Right renal pelvis (tissue), 4 donors: ENCODE data around the gene RBM26. TPM values are rescaled to one million over a fixed set of nuclear protein-coding genes. Genes with fewer than 3 reads are reported as not detected.

ENCODE experiments used
- DNase-seq, 4 donors: peaks; one replicate each; pipeline ENCODE4 v3.0.0-alpha.2; 2013; ENCODE audit warnings: low read depth in 4 of 4, low spot score in 3 of 4, missing footprints in 1 of 4
- polyA plus RNA-seq, 4 donors: library from polyadenylated mRNA; unstranded; fragments of 120-200 nt; gene quantifications; one replicate each; pipeline ENCODE4 v1.2.1, GENCODE V29; 2013; ENCODE audit not compliant: insufficient read length in 4 of 4

The RBM26 gene
- polyA plus RNA-seq, 4 donors, result 65.7 to 94.3 (median 83.1) TPM

DNA sequence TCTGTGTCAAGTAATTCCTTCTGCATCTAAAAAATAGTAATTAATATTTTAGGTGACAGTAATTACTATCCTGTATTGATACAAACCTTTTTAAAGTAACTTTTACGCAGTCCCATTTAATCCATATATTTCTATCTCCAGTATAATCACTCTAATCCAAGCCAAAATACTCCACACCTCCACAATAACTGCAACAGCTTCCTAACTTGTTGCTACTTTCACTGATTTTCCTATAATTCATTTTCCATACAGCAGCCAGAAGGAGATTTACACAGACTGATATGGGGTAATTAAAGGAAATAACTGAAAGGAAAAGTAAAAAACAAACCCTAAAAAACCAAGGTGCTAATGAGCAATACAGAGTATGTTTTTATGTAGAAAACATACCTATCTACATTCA is 64.9 kb downstream of the RBM26 start:
- DNase-seq, result no peak

DNA sequence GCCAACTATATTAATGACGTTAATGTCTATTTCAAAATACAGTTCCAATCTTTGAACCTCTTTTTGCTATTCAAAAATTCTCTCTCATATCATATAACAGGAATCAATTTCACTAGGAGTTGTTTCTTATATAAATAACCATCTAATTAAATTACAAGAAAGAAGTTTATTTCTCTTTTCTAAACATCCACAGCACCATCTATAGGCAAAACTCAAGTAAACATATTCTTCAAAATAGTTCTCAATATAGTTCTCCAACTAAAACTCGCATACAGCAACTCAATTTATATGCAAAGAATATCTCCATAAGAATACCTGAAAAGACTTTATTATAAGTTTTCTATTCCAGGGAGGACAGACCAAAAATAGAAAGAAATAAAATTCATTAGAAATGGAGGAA is 65.6 kb downstream of the RBM26 start:
- DNase-seq, result no peak

DNA sequence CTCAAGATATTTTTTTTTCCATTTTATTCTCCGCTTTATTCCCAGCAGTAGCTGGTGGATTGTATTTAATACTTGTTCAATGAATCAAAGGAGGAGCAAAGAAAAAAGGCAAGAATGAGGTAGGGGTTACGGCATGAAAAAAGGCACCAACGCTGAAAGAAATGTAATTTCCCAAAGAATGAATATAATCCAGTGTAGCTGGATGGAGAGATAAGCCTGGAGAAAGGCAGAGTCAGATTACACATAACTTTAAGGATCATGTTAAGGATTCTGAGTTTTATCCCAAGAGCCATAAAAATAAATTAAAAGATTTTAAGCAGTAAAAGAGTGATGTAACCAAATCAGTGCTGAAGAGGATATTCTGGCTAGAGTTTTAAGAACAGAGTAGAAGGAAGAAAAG is 67.7 kb downstream of the RBM26 start:
- DNase-seq, result no peak

DNA sequence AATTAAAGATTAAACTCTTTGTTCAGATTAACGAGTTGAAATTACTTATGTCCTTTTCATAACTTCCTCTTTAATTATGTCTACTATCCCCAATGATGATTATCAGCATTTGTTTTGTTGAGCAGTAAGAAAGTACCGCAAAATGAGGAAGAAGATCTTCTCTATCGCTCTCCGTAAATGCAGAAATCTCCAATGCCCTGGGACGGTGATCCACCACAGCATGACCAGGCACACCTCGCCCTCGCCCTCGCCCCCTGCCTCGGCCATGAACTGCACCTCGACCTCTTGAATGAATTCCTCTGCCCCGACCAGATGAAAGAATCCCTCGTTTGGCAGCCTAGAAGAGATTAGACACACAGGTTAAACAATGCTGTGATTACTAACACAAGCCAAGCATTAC is 69.1 kb downstream of the RBM26 start:
- DNase-seq, result no peak

DNA sequence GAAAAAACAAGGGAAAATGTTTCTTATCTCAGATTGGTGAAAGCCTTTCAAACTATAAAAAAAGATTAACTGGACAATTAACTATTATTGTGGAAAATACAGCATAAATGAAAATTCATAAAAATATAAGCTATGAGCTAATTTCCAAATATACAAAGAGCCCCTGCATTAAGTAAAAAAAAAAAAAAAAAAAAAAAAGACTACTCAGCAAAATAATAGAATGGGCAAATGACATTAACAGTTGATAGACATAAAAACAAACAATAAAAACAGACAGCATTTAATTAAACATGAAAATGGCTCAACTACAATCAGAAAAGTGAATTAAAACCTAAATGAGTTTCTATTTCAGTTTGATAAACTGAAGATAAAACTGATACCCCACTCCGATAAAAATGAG is 77.5 kb downstream of the RBM26 start:
- DNase-seq, result no peak

DNA sequence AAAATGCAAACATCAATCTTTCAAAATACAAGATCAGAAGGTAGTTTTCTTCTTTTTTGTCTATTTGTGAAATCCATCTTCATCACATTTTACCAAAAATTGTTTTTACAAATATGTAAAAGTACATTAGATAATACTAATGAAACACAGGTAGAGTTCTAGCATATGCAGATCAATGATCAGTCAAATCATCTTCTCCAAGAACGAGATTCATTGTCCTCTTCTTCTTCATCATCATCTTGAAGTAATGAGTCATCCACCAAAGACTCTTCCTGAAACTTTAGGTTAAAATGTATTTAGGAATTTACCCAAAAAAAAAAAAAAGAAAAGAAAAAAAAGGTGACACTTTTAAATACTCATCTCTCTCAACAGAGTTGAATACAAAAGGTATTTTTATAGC is 85.6 kb downstream of the RBM26 start:
- no peak for DNase-seq

DNA sequence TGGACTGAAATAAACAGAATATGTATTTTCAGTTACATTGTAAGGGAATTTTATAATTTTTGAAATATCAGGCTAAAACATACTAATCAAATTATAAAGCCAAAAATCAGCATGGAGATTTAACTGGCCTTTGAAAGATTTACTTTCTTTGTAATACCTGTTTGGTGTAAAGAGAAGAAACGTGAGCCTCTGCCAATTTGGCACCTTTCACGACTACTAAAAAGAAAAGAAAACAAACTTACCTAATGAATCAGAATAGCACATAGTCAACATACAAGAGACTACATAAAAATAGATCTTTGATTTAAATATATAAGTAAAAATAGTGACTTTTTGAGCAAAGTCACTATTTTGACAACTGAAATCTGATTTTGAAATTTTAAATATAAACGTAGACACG is 87.4 kb downstream of the RBM26 start:
- no peak for DNase-seq

DNA sequence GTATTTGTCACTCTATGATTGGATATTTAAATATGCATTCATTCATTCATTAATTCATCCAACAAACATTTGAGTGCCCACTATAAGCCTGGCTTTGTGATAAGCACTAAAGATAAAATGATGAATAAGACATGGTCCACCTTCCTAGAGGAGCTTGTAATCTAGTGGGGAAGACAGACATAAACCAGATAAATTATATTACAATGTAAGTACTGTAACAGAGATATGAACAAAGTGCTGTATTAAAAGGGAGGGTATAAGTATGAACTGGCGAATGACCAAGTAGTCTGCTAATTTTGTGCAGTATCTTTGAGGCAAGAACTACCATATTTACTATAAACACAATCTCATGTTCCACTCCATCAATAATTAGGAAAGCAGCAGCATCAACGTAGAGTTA is 88.2 kb downstream of the RBM26 start:
- no peak for DNase-seq

DNA sequence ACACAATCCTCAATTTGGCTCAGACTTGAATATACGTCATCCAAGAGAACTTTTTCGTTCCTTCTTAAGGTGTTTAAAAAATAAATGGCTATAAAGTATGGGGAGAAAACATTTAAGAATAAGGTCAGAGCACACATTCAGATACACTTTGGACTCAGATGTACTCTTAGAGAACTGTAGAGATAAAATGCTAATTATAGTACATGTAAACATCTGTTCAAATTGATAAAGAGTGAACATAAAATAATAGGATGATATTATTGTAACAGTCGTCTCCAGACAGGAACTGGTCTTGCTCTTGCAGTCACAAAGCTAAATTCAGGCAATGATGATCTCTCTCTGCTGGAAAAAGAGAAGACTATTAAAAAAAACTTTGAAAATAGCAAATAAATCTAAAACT is 91.4 kb downstream of the RBM26 start:
- DNase-seq, result no peak

DNA sequence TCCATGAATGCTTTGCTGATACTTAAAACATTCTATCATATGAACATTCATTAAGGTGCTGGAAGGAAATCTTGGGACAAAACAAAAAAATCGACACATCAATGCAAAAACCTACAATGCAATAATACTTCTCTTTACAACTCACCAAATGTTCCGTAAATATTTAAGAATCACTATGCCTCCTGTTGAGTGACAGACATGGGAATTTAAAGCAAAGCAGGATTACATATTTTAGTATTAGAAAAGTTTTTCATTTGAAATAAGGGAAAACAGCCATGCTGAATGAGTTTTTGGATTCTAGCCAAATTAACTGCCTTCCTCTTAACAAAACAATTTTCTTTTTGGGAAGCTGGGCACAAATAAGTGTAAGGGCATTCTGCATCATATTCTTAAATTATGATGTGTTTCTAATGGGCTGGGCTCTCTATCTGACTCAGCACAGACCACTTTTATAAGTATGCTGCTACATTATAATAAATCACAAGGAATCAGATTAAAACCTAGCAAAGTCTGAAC is 93.7 kb downstream of the RBM26 start:
- DNase-seq, result no peak

DNA sequence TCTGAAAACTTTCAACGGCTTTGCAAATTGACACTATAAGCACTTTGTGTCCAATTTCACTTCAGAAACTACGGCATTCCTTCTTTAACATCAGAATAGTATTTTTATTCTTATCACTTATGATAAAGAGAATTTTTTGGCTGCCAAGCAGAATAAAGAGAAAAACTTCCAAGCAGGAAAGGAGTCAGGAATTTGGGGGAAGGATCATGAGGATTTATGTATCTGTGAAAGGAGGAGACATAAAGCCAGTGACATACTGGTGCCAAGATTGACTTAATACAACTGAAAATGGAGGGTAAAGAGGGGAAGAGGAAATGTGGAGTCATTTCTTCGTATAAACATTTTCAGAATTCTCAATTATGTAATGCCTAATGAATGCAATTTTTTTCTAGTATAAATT is 94.7 kb downstream of the RBM26 start:
- no peak for DNase-seq

DNA sequence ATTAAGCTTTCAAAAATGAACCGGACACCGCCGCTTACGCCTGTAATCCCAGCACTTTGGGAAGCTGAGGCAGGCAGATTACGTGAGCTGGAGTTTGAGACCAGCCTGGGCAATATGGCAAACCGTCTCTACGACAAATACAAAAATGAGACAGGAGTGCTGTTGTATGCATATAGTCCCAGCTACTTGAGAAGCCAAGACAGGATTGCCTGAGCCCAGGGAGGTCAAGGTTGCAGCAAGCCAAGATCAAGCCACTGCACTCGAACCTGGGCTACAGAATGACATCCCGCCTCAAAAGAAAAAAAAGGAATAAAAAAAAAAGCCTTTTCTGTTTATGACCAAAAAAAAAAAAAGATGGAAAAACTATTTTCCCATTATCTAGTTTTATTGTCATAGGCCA is 96.4 kb downstream of the RBM26 start:
- DNase-seq, result no peak

DNA sequence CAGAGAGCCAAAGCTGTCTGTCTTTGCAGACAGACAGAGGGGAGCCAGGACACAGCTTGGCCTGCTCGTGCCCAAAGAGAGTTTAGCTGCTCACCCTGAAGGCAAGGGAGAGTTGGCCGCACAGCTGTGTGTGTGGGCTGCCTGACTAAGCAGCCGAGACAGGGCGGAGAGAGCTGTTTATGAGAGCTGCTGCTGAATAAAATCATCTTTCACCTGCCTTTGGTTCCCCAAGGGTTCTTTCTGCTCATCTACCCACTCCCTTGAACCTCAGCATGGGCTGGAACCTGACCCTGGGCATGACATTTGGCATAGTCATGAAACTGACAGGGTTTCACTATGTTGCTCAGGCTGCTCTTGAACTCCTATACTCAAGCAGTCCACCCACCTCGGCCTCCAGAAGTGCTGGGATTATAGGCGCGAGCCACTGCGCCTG is 98.2 kb downstream of the RBM26 start:
- no peak for DNase-seq

DNA sequence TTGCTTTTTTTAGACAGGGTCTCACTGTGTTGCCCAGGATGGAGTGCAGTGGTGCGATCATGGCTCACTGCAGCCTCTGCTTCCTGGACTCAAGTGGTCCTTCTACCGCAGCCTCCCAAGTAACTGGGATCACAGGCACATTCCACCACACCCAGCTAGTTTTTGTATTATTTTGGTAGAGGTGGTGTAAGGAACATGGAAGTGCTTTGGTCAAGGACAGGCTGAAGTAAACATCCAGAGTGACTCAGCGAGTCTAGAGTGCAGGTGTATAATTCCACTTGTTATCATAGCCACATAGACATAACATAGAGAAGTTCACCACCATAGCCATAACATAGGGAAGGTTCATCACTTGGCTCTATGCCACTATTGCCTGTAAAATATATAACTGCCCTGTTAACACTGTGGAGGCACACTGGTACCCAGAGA is 98.6 kb downstream of the RBM26 start:
- DNase-seq, result no peak

DNA sequence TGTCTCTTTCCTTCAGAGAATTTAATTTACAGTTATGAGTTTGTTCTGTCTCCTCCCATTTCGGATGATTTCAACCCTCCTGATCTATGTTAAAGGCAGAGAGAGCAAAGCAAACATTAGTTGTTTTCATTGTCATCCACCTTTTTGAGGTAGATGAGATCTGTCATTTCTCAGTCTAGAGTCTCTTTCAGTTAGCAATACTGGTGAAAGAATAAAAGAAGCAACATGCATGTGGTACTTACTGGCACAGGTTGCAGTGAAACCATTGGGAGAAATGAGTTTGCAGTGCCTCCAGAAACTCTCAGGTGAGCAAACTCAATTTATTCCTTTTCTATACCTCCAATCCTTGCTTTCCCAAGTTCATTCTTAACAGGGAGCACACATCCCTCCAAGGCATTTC is 99.4 kb downstream of the RBM26 start:
- DNase-seq, result no peak

DNA sequence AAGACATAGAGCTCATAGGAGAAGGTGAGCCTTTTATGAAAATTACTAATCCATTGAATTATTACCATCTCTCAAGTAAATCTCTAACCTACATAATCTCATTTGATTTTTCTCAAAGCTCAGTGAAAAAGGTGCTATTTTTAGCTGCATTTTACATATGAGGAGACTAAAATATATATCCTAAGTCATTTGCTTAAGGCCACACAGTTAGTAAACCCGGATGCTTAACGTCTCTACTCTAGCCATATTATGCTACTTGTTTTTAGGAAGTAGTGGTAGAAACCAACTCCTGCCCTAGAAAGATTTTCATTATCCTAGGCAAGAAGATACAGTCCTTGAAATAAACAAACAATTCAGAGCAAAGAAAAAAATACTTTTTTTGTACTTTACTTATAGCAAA is 108.9 kb downstream of the RBM26 start:
- DNase-seq, result no peak

DNA sequence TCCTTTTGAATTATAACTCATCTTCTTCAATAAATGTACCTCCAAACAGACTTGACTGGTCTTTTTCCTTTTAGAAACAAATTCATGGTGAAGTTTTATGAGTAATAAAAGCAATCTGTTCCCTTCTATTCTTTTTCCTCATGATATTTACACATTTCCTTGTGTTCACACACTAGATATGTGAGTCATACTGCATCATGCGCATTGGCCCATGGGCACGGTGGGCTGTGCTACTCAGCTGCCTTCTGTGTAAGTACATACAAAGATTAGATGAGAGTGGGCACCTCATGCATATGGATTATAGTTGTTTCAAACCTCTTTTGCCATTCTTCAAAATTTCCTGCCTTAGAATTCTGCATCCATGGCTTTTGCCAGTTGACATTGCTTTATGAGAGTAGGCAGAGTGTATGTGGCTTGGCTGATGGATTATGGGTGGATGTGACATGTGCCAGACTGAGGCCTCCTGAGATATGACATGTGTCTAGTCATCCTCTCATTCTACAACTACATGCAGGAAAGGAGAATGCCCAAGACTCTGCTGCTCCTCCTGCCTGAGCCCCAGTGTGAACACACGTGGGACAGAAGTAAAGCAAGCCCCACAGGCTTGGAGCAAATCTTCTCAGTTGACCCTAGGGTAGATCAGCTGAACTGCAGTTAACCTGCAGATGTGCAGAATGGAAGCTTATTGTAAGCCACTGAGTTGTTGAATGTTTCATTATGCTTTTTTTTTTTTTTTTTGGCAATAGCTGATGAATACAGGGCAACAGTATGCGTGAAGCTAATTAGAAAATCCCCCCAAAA is 109.9 kb downstream of the RBM26 start:
- DNase-seq, result no peak

DNA sequence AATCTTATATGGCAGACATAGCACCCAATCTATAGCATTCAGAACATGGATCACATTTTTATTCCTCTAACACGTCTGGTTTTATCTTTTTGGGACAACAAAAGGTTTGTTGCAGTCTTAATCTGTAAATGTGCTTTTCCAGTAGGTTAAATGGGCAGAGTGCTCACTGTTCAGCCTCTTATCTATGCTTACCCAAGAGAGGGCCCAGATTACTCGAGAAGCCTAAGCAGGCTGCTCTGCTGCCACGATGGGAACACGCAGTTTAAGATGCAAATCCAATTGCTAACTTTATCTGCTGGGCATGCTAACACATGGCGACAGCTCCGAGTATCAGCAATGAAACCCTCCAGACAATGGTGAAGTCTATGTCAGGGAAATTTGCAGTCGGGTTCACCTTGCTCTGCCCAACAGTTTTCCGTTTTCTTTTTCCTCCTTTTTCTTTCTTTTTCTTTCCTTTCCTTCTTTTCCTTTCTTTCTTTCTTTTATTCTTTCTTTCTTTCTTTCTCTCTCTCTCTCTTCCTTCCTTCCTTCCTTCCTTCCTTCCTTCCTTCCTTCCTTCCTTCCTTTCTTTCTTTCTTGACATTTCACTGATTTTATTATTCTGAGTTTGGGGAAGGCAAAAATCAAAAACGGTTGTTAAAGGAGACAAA is 115.3 kb downstream of the RBM26 start:
- no peak for DNase-seq

DNA sequence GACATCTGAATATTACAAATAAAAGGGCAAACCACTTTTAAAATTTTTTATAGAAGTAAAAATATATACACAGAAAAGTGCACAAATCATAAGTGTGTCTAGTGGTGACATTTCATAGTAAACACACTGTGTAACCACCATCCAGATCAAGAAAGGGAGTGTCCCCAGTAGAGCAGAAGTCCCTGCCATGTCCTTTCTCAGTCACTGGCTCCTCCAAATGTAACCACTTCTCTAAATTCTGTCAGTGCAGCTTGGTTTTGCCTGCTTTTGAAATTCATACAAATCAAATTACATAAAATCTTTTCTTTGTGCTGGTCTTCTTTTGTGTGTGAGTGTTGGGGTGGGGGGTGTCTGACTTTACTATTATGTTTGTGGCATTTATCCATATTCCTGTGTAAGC is 116.5 kb downstream of the RBM26 start:
- no peak for DNase-seq

DNA sequence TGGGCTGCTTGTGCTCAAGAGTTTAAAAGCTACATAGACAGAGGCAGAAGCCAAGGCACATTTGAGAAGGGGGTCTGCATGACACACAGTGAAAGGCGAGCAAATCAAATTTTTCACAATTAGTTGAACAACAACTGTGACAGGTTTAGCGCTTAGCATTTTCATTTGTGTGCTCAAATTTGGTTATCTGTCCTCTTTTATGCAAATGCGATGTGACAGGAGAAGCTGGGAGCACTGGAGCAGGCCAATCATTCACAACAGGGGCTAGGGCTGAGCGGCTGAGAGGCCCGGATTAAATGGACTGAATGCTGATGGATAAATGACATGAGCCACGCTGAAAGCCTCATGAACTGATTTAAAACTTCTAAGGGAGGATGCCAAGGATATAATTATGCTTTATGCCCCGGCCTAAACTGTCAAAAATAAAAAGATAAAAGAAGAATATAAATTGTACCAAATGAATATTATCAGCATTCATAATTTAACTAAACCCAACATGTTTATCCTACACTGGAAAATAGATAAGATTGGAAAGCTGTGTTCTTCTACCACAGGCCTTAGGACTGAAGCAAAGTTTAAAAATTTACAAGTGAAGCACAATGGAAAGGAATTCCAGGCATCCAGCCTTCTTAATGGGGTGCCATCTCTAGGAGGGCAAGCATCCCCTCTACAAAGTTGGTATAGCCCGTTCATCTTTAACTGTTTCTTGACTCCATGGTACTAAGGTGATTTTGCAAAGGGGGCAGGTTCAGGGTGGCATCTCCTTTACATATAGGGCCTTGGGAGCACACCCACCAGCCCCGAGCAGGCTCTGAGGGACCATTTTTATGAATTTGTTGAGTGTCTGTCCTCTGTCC is 117.9 kb downstream of the RBM26 start:
- DNase-seq, result no peak

DNA sequence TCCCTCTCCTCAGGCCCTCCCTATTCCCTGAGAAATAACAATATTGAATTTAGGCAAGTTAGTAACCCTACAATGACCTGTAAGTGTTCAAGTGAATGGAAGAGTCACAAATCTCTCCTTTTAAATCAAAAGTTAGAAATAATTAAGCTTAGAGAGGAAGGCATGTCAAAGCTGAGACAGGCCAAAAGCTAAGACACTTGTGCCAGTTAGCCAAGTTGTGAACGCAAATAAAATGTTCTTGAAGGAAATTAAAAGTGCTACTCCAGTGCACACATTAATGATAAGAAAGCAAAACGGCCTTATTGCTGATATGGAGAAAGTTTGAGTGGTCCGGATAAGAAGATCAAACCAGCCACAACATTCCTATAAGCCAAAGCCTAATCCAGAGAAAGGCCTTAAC is 120.9 kb downstream of the RBM26 start:
- no peak for DNase-seq
